NB4 (cell line): Measurements from ENCODE around the gene NSG1.

ENCODE experiments used
- CTCF ChIP-seq: IDR thresholded peaks from one replicate; pipeline ENCODE4 v1.5.1; 2012; ENCODE audit warnings: low read depth, low read length
- MAX ChIP-seq: IDR thresholded peaks from 2 replicates; pipeline ENCODE4 v1.6.1; 2011; ENCODE audit warnings: low read depth, low read length
- POLR2A ChIP-seq: IDR thresholded peaks from 2 replicates; pipeline ENCODE4 v1.6.1; 2011; ENCODE audit warnings: mild to moderate bottlenecking; ENCODE audit not compliant: insufficient read length; ENCODE audit errors: extremely low read depth

GRCh38 chr4:4349867-4350266 lies 37.0 kb upstream of the NSG1 start:
- no peak for TF ChIP-seq CTCF
- TF ChIP-seq POLR2A = no peak
- TF ChIP-seq MAX = no peak
